GM19463 (cell line): Measurements from ENCODE around the gene PNPLA8.
"Not testable (repeated sequence)": the region's sequence is repeated elsewhere in the genome, so short reads cannot be mapped to it uniquely, and the experiment has no call there.

Experiments
- ATAC-seq: cut with Tn5 transposase; IDR thresholded peaks from one replicate; pipeline ENCODE4 v1.9.1; 2021; ENCODE audit warnings: mild to moderate bottlenecking, moderate library complexity; ENCODE audit not compliant: unreplicated experiment

PNPLA8 gene

DNA sequence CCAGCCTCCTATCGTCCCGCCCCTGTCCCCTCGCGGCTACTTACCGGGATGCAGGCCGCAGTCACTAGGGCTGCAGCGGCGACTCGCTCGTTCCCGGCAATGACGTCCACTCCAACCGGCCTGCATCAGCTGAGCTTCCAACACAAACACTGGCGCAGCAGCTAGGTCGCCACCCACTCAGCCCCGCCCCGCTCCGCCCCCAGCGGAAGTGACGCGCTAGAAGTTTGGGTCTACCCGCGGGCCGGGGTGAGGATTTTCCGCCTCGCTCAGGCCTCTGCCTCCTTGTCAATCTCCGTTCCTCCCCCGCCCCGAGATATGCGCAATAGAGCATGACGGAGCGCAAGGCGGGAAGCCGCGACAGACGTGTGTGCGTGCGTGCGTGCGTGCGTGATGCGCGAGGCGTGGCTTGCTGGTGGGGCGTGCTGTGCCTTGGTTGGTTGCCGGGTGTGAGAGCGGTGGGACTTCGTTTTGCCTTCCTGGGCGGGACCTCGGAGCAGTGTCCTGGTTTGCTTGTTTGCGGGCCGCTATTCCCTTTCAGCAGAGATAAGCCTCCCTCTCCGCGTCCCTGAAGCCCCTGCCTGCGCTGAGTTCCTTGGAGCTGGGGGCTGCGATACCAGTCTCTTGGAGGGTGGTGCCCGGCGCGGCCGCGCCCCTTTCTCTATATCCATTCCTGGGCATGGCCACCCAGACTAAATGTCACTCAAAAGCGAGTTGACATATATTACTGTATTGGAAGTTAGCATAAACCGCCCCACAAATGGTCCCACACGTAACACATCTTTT lies at the start of gene PNPLA8:
PNPLA8 (minus strand) TSS at position 151 of the 783 bp plus-strand sequence. CDS start 10,644 bp downstream, outside the sequence.
- peak; percentile 89 for ATAC-seq

DNA sequence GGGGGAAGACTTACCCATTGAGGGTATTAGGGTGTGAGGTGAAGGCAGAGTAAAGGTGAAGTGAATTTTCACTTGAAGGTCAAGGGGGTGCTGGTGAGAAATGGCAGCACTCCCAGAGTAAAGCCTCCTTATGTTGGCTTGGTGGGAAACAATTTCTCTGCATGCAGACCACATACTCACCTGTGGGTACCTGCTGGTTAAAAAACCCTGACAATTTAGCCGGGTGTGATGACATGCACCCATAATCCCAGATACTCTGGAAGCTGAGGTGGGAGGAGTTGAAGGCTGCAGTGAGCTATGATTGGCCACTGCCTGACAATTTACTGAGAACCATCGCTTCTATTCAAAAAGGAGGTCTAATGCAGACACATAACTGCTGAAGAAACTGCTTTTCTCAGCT lies 49.2 kb upstream of the PNPLA8 start:
- ATAC-seq: no peak

GRCh38 chr7:108572480-108572879 lies 46.5 kb upstream of the PNPLA8 start:
- no peak for ATAC-seq

GRCh38 chr7:108570146-108570755 lies 44.3 kb upstream of the PNPLA8 start:
- ATAC-seq: peak; percentile 13

GRCh38 chr7:108569381-108570145 lies 43.6 kb upstream of the PNPLA8 start, which contains the start of the genes DNAJB9 and THAP5:
DNAJB9 (plus strand) TSS chr7:108569874; CDS start chr7:108571727, 1,853 bp downstream.
THAP5 (minus strand) TSS chr7:108569706; CDS start chr7:108569569, 137 bp downstream.
- peak; percentile 91 for ATAC-seq

- no peak for ATAC-seq
These were observed 43.0 kb upstream of the PNPLA8 start for GRCh38 chr7:108568801-108569380.

- no peak for ATAC-seq
These were observed 40.1 kb upstream of the PNPLA8 start for GRCh38 chr7:108565987-108566386.

GRCh38 chr7:108561047-108561619 lies 35.2 kb upstream of the PNPLA8 start:
- no peak for ATAC-seq

DNA sequence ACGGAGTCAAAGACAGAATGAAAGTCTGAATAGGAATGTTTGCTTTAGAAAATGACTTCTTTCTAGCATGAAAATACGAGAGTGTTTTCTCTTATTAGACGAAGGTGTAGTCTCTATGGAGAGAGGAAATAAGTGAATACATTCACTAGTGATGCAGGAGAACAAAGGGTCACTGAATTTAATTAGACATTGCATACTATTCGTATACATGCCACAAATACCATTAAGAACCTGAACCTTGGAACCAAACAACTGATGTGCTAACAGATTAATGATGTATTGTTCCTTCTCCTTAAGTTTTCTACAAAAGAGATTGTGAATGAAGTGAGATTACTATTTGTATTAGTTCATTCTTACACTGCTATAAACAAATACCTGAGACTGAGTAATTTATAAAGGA lies 33.3 kb upstream of the PNPLA8 start:
- ATAC-seq: no peak

- ATAC-seq: no peak
These were observed 31.7 kb upstream of the PNPLA8 start for GRCh38 chr7:108557617-108558016.

GRCh38 chr7:108557191-108557590 lies 31.3 kb upstream of the PNPLA8 start:
- no peak for ATAC-seq

DNA sequence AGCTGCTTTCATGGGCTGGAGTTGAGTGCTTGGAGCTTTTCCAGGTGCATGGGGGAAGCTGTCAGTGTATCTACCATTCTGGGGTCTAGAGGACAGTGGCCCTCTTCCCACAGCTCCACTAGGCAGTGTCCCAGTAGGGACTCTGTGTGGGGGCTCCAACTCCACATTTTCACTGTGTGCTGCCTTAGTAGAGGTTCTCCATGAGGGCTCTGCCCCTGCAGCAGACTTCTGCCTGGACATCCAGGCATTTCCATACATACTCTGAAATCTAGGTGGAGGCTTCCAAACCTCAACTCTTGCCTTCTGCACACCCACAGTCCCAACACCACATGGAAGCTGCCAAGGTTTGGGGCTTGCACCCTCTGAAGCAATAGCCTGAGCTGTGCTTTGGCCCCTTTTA lies 30.7 kb upstream of the PNPLA8 start:
- ATAC-seq: not testable (repeated sequence)

- ATAC-seq: not testable (repeated sequence)
These were observed 22.4 kb upstream of the PNPLA8 start for GRCh38 chr7:108548141-108548896.

DNA sequence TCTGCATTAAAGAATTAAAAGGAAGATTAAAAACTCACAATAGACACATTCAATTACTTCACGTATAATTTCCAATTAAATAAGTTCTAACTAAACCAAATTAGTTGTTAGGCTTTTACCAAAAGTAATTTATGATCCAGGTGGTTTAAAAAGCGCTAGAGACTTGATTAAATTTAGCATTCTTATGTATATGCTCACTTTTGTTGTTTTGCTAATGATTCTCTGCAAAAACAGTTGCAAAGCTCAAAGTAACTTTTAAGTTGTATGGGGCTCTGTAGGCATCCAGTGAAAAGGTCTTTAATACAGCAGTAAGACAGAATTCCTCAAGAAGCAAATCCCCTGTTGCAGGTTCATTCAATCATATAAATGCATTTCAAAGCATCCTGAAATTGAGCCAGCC lies 15.5 kb upstream of the PNPLA8 start:
- ATAC-seq: no peak

GRCh38 chr7:108538685-108539084 lies 12.8 kb upstream of the PNPLA8 start:
- ATAC-seq: not testable (repeated sequence)

DNA sequence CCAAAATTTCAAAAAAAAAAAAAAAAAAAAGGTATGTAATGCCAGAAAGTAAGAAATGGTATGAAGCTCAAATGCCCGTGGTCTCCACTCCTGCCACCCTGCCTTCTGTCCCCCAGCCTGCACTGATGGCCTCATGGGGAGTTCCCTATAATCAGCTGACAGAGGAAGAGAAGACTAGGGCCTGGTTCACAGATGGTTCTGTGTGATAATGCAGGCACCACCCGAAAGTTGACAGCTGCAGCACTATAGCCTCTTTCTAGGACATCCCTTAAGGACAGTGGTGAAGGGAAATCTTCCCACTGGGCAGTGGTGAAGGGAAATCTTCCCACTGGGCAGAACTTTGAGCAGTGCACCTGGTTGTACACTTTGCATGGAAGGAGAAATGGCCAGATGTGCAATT lies 12.3 kb upstream of the PNPLA8 start:
- not testable (repeated sequence) for ATAC-seq

GRCh38 chr7:108537229-108537628 lies 11.3 kb upstream of the PNPLA8 start:
- ATAC-seq: no peak

DNA sequence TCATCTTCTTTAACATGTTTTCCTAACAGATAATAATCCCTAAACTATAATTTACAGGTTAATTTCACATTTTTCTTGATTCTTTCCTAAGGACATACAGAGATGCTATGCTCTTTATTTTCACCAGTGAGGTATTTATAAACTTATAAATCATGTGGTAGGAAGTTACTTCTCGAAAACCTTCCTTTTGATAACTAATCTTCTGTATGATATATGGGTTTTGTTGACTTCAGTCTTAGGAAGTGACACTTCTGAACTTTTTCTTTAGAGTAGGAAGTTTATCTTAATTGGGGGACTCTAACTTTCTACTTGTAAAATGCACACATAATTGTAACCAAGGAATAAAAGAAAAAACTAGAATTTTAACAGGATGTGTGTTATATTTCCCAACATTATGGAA lies 9.8 kb upstream of the PNPLA8 start:
- ATAC-seq: no peak

DNA sequence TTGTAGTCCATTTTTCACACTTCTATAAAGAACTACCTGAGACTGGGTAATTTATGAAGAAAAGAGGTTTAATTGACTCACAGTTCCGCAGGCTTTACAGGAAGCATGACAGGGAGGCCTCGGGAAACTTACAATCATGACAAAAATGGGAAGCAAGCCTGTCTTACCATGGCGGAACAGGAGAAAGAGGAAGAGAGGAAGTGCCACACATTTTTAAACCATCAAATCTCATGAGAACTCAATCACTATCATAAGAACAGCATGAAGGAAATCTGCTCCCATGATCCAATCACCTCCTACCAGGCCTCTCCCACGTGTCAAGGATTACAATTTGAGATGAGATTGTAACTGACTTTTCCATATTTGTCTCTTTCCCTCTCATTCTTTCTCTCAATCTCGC lies 9.3 kb upstream of the PNPLA8 start:
- no peak for ATAC-seq

DNA sequence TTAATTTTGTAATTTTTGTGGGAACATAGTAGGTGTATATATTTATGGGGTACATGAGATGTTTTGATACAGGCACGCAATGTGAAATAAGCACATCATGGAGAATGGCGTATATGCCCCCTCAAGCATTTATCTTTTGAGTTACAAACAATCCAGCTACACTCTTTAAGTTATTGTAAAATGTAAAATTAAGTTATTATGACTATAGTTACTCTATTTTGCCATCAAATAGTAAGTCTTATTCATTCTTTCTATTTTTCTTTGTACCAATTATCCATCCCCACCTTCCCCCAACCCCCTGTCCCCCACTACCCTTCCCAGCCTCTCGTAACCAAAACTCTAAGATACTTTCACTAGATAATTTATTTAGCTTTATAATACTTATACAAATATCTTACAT lies 7.8 kb upstream of the PNPLA8 start:
- ATAC-seq: no peak
